ENCODE measurements around the gene ZDHHC7. TPM values are rescaled to one million over a fixed set of nuclear protein-coding genes. Genes with fewer than 3 reads are reported as not detected.

The ZDHHC7 gene
- total RNA-seq, 1 experiment from 2014 or later, result 39.9 TPM

GRCh38 chr16:84925773-84926372 lies 85.5 kb downstream of the ZDHHC7 start:
- Histone ChIP-seq H3K79me2 (ENCODE audit: insufficient read depth, low read length) (no peaks in the 10 kb centered on the region), H3K27ac (ENCODE audit: low read depth, low read length) (no peak overlapping the region), H3K27me3 (ENCODE audit: insufficient read depth, low read length) (no peaks in the 10 kb centered on the region), H2AFZ (ENCODE audit: low read depth, low read length, poor library complexity, severe bottlenecking) (no peak overlapping the region), H3K4me2 (ENCODE audit: low read length) (no peak overlapping the region), H3K9ac (ENCODE audit: low read length) (no peak overlapping the region), H3K4me1 (ENCODE audit: control insufficient read depth in 1 of 2, insufficient read depth in 2 of 2, low read length in 2 of 2) (peaks cover 0 to 12% of the 10 kb centered on the region in 2 experiments; a peak in 1 of 4 replicates), H3K36me3 (ENCODE audit: control insufficient read depth in 1 of 2, insufficient read depth in 2 of 2, low read length in 2 of 2) (no peaks in the 10 kb centered on the region), H3K4me3 (replicated peaks in 1 of 2; ENCODE audit: low read depth in 1 of 2, low read length in 2 of 2) (no peak overlapping the region), H3K9me3 (ENCODE audit: control insufficient read depth in 1 of 2, insufficient read depth in 1 of 2, low read depth in 1 of 2, low read length in 2 of 2) (no peaks in the 10 kb centered on the region), H3K9me2 (ENCODE audit: insufficient read depth) (no peaks in the 10 kb centered on the region), H4K20me1 (ENCODE audit: insufficient read depth) (no peaks in the 10 kb centered on the region)
- TF ChIP-seq SP1 (IDR thresholded peaks at IDR 0.05; ENCODE audit: low read depth), result no peak
- TF ChIP-seq CTCF (IDR thresholded peaks at IDR 0.05 in 2 of 3, conservative IDR thresholded peaks at IDR 0.05 in 1 of 3; ENCODE audit: borderline replicate concordance in 1 of 3, insufficient read depth in 1 of 3, low read depth in 2 of 3, low read length in 2 of 3), result peak in 2 of 3 experiments; percentile 3 to 33; a peak in 3 of 6 replicates
- TF ChIP-seq POLR2A (IDR thresholded peaks at IDR 0.05; ENCODE audit: borderline replicate concordance, extremely low read depth, insufficient read depth, insufficient read length), result no peak
- TF ChIP-seq CEBPB (IDR thresholded peaks at IDR 0.05; ENCODE audit: low read depth), result no peak
- no TSS peak for BruUV-seq (replicated peaks)
- ChIA-PET POLR2A (no interaction called here), RAD21 (ENCODE audit: low non-redundant PET in 1 of 2, low total read pairs in 2 of 2, uncharacterized antibody in 2 of 2, unreplicated experiment in 2 of 2) (interaction anchor here (0.9 to 2.2 kb wide), 4 partner anchors 27 to 45 kb away, joined by 3 to 7 read pairs (median 4); no protein-coding TSS in a partner anchor), CTCF (interaction anchor here (1.0 to 3.5 kb wide), 6 partner anchors 9 to 189 kb away, joined by 3 to 49 read pairs (median 8); no protein-coding TSS in a partner anchor)
- intact Hi-C loops (cut with micrococcal nuclease), result loop anchor here (1.0 kb wide), 3 partner anchors 26 to 160 kb away; no protein-coding TSS in a partner anchor
- no peak for DNase-seq (ENCODE audit: low read depth, low spot score)
- no peak for ATAC-seq

- BruUV-seq (replicated peaks), result no TSS peak
- peak; percentile 35 for DNase-seq (ENCODE audit: low read depth, low spot score)
- intact Hi-C loops (cut with micrococcal nuclease), result loop anchor here (1.0 kb wide), 3 partner anchors 27 to 161 kb away; no protein-coding TSS in a partner anchor
- H3K9me2 ChIP-seq (ENCODE audit: insufficient read depth), result no peaks in the 10 kb centered on the region
- no peak overlapping the region for H3K4me3 ChIP-seq (replicated peaks in 1 of 2; ENCODE audit: low read depth in 1 of 2, low read length in 2 of 2)
- 0 out of 2 replicates have a peak overlapping the region, but pooled peaks have one; percentile 6 for H3K4me2 ChIP-seq (ENCODE audit: low read length)
- H3K27me3 ChIP-seq (ENCODE audit: insufficient read depth, low read length), result no peaks in the 10 kb centered on the region
- peak; percentile 87 for ATAC-seq
- H3K79me2 ChIP-seq (ENCODE audit: insufficient read depth, low read length), result no peaks in the 10 kb centered on the region
- H3K4me1 ChIP-seq (ENCODE audit: control insufficient read depth in 1 of 2, insufficient read depth in 2 of 2, low read length in 2 of 2), result peaks cover 0 to 12% of the 10 kb centered on the region in 2 experiments; a peak in 1 of 4 replicates
- ChIA-PET CTCF (interaction anchor here (0.8 to 3.5 kb wide), 9 partner anchors 8 to 190 kb away, joined by 3 to 49 read pairs (median 4); no protein-coding TSS in a partner anchor), RAD21 (ENCODE audit: low non-redundant PET in 1 of 2, low total read pairs in 2 of 2, uncharacterized antibody in 2 of 2, unreplicated experiment in 2 of 2) (interaction anchor here (0.7 to 2.2 kb wide), 5 partner anchors 27 to 48 kb away, joined by 3 to 7 read pairs (median 4); no protein-coding TSS in a partner anchor), POLR2A (no interaction called here)
- H3K36me3 ChIP-seq (ENCODE audit: control insufficient read depth in 1 of 2, insufficient read depth in 2 of 2, low read length in 2 of 2), result no peaks in the 10 kb centered on the region
- H2AFZ ChIP-seq (ENCODE audit: low read depth, low read length, poor library complexity, severe bottlenecking), result peak overlapping the region; percentile 87
- no peak overlapping the region for H3K27ac ChIP-seq (ENCODE audit: low read depth, low read length)
- no peak overlapping the region for H3K9ac ChIP-seq (ENCODE audit: low read length)
- H4K20me1 ChIP-seq (ENCODE audit: insufficient read depth), result no peaks in the 10 kb centered on the region
- H3K9me3 ChIP-seq (ENCODE audit: control insufficient read depth in 1 of 2, insufficient read depth in 1 of 2, low read depth in 1 of 2, low read length in 2 of 2), result no peaks in the 10 kb centered on the region
- TF ChIP-seq SIN3A (IDR thresholded peaks at IDR 0.05; ENCODE audit: low read depth) (no peak), RAD21 (IDR thresholded peaks at IDR 0.05; ENCODE audit: low read depth) (peak; percentile 96), EGR1 (IDR thresholded peaks at IDR 0.05; ENCODE audit: low read depth) (no peak), REST (IDR thresholded peaks at IDR 0.05; ENCODE audit: low read depth) (no peak), POLR2AphosphoS5 (IDR thresholded peaks at IDR 0.05; ENCODE audit: low read depth, low read length) (no peak)
Measured at GRCh38 chr16:84925092-84925772, 86.1 kb downstream of the ZDHHC7 start.
